K562 (cell line): ENCODE measurements around the gene NRXN3. TPM values are rescaled to one million over a fixed set of nuclear protein-coding genes. Genes with fewer than 3 reads are reported as not detected.

Source experiments
- ATAC-seq: fragments of 200-7000 bp; cut with Tn5 transposase; 3 replicates; pipeline ENCODE4 v1.9.1; 2020; ENCODE audit warnings: moderate library complexity
- BruUV-seq: library from RNA; stranded (reverse); fragments of 400-500 nt; replicated peaks from 2 replicates; lab custom pipeline; 2021; lab: Mats Ljungman, UMichigan
- CTCF ChIA-PET: fragments of 300-600 bp; formaldehyde crosslinking; extraction: SDS; loops from one replicate; lab custom pipeline; 2021; ENCODE audit warnings: low intra/inter-chr PET ratio; lab: Yijun Ruan, JAX
- POLR2A ChIA-PET: fragments of 300-600, 350-650 bp; sonication (Branson Sonifier 250); formaldehyde crosslinking; extraction: SDS; loops from one replicate; lab custom pipeline; 2021; ENCODE audit warnings: antibody characterized with exemption, inconsistent platforms; lab: Yijun Ruan, JAX
- DNase-seq, 4 experiments: peaks; one replicate each; pipeline versions ENCODE4 v3.0.0 to v3.0.0-alpha.2; 2011 to 2018; ENCODE audit warnings: low spot score in 3 of 4, mixed read lengths in 3 of 4; ENCODE audit errors: extremely low read depth in 1 of 4
- FAIRE-seq: peaks from 2 replicates; lab custom pipeline; 2011; peaks lifted over from hg19 to GRCh38; lab: Jason Lieb, UNC
- H2AFZ ChIP-seq: 2 replicates; pipeline ENCODE4 v1.6.0; 2011; ENCODE audit warnings: low read depth, low read length, control low read depth, inconsistent platforms
- H3K27ac ChIP-seq: fragments of 200-600 bp; 3 replicates; pipeline ENCODE4 v1.8.0; 2011; ENCODE audit warnings: low read depth, mild to moderate bottlenecking, control low read depth, inconsistent platforms, low read length, moderate library complexity, mixed read lengths; ENCODE audit errors: extremely low read depth
- H3K27me3 ChIP-seq, 2 experiments: fragments of 300-600 bp in 1 of 2; 2 replicates in 1 of 2; 3 replicates in 1 of 2; pipeline versions ENCODE4 v1.6.0 to v1.8.0; 2011; ENCODE audit warnings: inconsistent platforms in 2 of 2, low read length in 2 of 2, mild to moderate bottlenecking in 1 of 2, mixed read lengths in 1 of 2, moderate library complexity in 1 of 2; ENCODE audit not compliant: control insufficient read depth in 2 of 2, insufficient read depth in 2 of 2
- H3K36me3 ChIP-seq: fragments of 300-600 bp; 3 replicates; pipeline ENCODE4 v1.8.0; 2011; ENCODE audit warnings: mild to moderate bottlenecking, low read length, inconsistent platforms; ENCODE audit not compliant: control insufficient read depth, insufficient read depth
- H3K4me1 ChIP-seq, 2 experiments: fragments of 200-600 bp in 1 of 2; replicated peaks in 1 of 2; 2 replicates in 1 of 2; 3 replicates in 1 of 2; pipeline versions ENCODE4 v1.5.1 to v1.8.0; 2011; ENCODE audit warnings: inconsistent platforms in 2 of 2, low read length in 2 of 2, mild to moderate bottlenecking in 1 of 2, mixed read lengths in 1 of 2, moderate library complexity in 1 of 2; ENCODE audit not compliant: control insufficient read depth in 2 of 2, insufficient read depth in 2 of 2
- H3K4me2 ChIP-seq: 2 replicates; pipeline ENCODE4 v1.6.1; 2011; ENCODE audit warnings: low read length, control low read depth, inconsistent platforms, mixed read lengths; ENCODE audit not compliant: insufficient read depth
- H3K4me3 ChIP-seq: fragments of 200-600 bp; sonication (generic), shearing (Covaris generic); 2 replicates; pipeline ENCODE4 v1.5.1; 2016; ENCODE audit warnings: control low read depth, inconsistent platforms
- H3K79me2 ChIP-seq: fragments of 200-600 bp; 3 replicates; pipeline ENCODE4 v1.8.0; 2011; ENCODE audit warnings: low read length, inconsistent platforms; ENCODE audit not compliant: control insufficient read depth, insufficient read depth
- H3K9ac ChIP-seq, 2 experiments: 2 replicates each; pipeline versions ENCODE4 v1.6.0 to v1.6.1; 2011; ENCODE audit warnings: low read depth in 2 of 2, low read length in 2 of 2, control low read depth in 1 of 2, inconsistent platforms in 1 of 2, mild to moderate bottlenecking in 1 of 2, mixed read lengths in 1 of 2; ENCODE audit not compliant: insufficient read depth in 1 of 2
- H3K9me1 ChIP-seq: one replicate; pipeline ENCODE4 v1.6.0; 2011; ENCODE audit warnings: inconsistent platforms, mild to moderate bottlenecking, low read length, moderate library complexity; ENCODE audit not compliant: control insufficient read depth, insufficient read depth
- H3K9me3 ChIP-seq: replicated peaks from 2 replicates; pipeline ENCODE4 v1.5.1; 2011; ENCODE audit warnings: low read depth, low read length, inconsistent platforms; ENCODE audit not compliant: control insufficient read depth, insufficient read depth
- H4K20me1 ChIP-seq: replicated peaks from 2 replicates; pipeline ENCODE4 v1.6.1; 2011; ENCODE audit warnings: low read length, inconsistent platforms, mixed read lengths; ENCODE audit not compliant: control insufficient read depth, insufficient read depth
- BMI1 ChIP-seq: fragments of 150-350 bp; IDR thresholded peaks from 2 replicates; pipeline ENCODE4 v1.6.1; 2014; ENCODE audit warnings: low read length
- CHD4 ChIP-seq: fragments of 200-600 bp; sonication (generic); IDR thresholded peaks from 3 replicates; pipeline ENCODE4 v1.6.1; 2012; ENCODE audit warnings: low read depth, mild to moderate bottlenecking, mixed read lengths, low read length, inconsistent platforms; ENCODE audit not compliant: insufficient read depth, insufficient replicate concordance, poor library complexity, severe bottlenecking
- GTF2B ChIP-seq: IDR thresholded peaks from 2 replicates; pipeline ENCODE4 v1.6.1; 2011; ENCODE audit not compliant: insufficient read length; ENCODE audit errors: extremely low read depth
- LARP7 ChIP-seq: fragments of 450-650 bp; IDR thresholded peaks from 2 replicates; pipeline ENCODE4 v1.6.1; 2016
- PRMT5 ChIP-seq: sonication (generic); formaldehyde crosslinking; IDR thresholded peaks from 2 replicates; pipeline ENCODE4 v1.5.0; 2020; ENCODE audit warnings: missing genetic modification reagents
- SAP30 ChIP-seq: fragments of 200-600 bp; sonication (generic); IDR thresholded peaks from 2 replicates; pipeline ENCODE4 v1.6.1; 2012; ENCODE audit warnings: borderline replicate concordance, low read depth, mild to moderate bottlenecking, moderate library complexity, low read length, control low read depth, inconsistent platforms; ENCODE audit not compliant: insufficient read depth, poor library complexity, severe bottlenecking
- TCF7 ChIP-seq: sonication (generic); IDR thresholded peaks from 2 replicates; pipeline ENCODE4 v1.6.1; 2016; ENCODE audit warnings: antibody characterized with exemption, borderline replicate concordance
- TFE3 ChIP-seq: fragments of 450-650 bp; formaldehyde crosslinking; IDR thresholded peaks from 2 replicates; pipeline ENCODE4 v1.4.0; 2020; ENCODE audit warnings: mild to moderate bottlenecking, mixed read lengths
- TRIM25 ChIP-seq: fragments of 450-650 bp; IDR thresholded peaks from 2 replicates; pipeline ENCODE4 v1.7.0; 2016; ENCODE audit warnings: borderline replicate concordance
- ZBTB9 ChIP-seq: fragments of 450-650 bp; formaldehyde crosslinking; IDR thresholded peaks from 2 replicates; pipeline ENCODE4 v1.4.0; 2020; ENCODE audit warnings: mild to moderate bottlenecking, moderate library complexity
- ZNF280B ChIP-seq: fragments of 250-450 bp; sonication (Bioruptor Pico); IDR thresholded peaks from 2 replicates; pipeline ENCODE4 v1.5.1; 2021; ENCODE audit warnings: mild to moderate bottlenecking
- WGBS: fragments of 100-300 bp; shearing (Covaris generic); methylation state at CpG from one replicate; pipeline ENCODE4 v1.1.6; 2016; ENCODE audit warnings: low coverage, mixed read lengths; ENCODE audit not compliant: insufficient coverage; ENCODE audit errors: missing lambda C conversion rate; 5-methylcytosine and 5-hydroxymethylcytosine counted together
- in situ Hi-C: fragments of 300-500 bp; cut with MboI; formaldehyde crosslinking; loops from 4 replicates; pipeline ENCODE4 v1.15.0; 2018; ENCODE audit warnings: inconsistent platforms, mixed read lengths
- intact Hi-C: fragments of 100-400 bp; cut with micrococcal nuclease; formaldehyde crosslinking; loops from 2 replicates; pipeline ENCODE4 v1.14.2; 2022
- polyA plus RNA-seq, 8 experiments: library from polyadenylated mRNA; depleted of rRNA in 4 of 8; stranded (reverse) in 5 of 8; unstranded in 3 of 8; fragments of >200 nt; fragmentation: Nextera tagmentation in 2 of 8; fragmentation: Illumina TruSeq in 1 of 8; extraction: Ambion mirVana in 2 of 8; extraction: Trizol in 1 of 8; gene quantifications; 2 replicates each; pipeline versions ENCODE4 v1.2.1 to v1.2.3, GENCODE V29; 2011 to 2014; ENCODE audit warnings: inconsistent platforms in 1 of 8, missing spikeins in 1 of 8
- total RNA-seq, 7 experiments: library from RNA; depleted of rRNA in 6 of 7; stranded (reverse); fragments of >200 nt in 6 of 7; fragmentation: Illumina TruSeq in 2 of 7; extraction: Trizol in 2 of 7; gene quantifications; 2 replicates each; pipeline versions ENCODE4 v1.2.1 to v1.2.3, GENCODE V29; 2011 to 2021; ENCODE audit warnings: low replicate concordance in 1 of 7

Gene NRXN3
- total and polyA plus RNA-seq, 9 of the 15 experiments (the other 6 are each of a cell fraction or from before 2014, with no cell fraction given): 0.09 TPM; not detected in 8

- Histone ChIP-seq H3K9me1 (no peaks in the 10 kb centered on the region), H3K9ac (no peak overlapping the region), H3K9me3 (no peaks in the 10 kb centered on the region), H3K27ac (no peak overlapping the region), H4K20me1 (no peaks in the 10 kb centered on the region), H3K36me3 (no peaks in the 10 kb centered on the region), H3K4me2 (no peak overlapping the region), H3K4me3 (no peak overlapping the region), H2AFZ (no peak overlapping the region), H3K79me2 (no peaks in the 10 kb centered on the region), H3K27me3 (no peaks in the 10 kb centered on the region), H3K4me1 (no peaks in the 10 kb centered on the region)
- 0% methylated on average over 5 of the region's 5 CpGs for WGBS
- FAIRE-seq: no peak
- TF ChIP-seq TCF7 (no peak), TFE3 (no peak), ZNF280B (CRISPR knock-in tag) (no peak), PRMT5 (no peak), BMI1 (no peak), CHD4 (no peak), ZBTB9 (CRISPR knock-in tag) (no peak), GTF2B (no peak), SAP30 (no peak), LARP7 (no peak), TRIM25 (no peak)
- DNase-seq: no peak
- no peak for ATAC-seq
- POLR2A ChIA-PET: no interaction called here
- CTCF ChIA-PET: no interaction called here
- in situ Hi-C loops (no loop called here), intact Hi-C loops (no loop called here)
- BruUV-seq: no TSS peak
Measured at GRCh38 chr14:78666336-78667056, 496.3 kb downstream of the NRXN3 start.
